ENCODE results near the gene AGPS.

DNA sequence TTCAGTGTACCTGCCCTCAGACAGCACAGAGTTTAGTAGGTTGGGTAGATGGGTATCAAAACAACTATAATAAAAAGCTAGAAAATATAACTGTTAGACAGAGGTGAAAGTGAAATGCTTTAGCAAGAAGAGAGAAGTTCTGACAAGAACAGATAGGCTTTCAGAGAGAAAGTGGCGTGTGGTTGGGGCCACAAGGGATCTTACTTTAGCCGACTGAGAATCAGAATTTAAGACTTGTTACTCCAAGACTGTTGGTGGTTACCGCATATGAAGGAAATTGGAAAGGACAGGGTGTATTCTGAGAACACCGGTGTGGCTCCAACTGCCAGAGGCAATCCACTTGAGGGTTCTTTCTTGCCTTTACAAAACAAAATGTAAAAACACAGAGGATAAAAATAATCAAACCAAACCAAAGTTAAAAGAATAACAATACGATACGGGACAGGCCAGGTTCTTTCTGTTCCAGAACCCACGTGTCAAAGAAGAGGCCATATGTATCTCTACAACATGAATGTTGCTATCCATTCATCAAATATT lies 44.4 kb upstream of the AGPS start:
- TF ChIP-seq, protein P1, sequence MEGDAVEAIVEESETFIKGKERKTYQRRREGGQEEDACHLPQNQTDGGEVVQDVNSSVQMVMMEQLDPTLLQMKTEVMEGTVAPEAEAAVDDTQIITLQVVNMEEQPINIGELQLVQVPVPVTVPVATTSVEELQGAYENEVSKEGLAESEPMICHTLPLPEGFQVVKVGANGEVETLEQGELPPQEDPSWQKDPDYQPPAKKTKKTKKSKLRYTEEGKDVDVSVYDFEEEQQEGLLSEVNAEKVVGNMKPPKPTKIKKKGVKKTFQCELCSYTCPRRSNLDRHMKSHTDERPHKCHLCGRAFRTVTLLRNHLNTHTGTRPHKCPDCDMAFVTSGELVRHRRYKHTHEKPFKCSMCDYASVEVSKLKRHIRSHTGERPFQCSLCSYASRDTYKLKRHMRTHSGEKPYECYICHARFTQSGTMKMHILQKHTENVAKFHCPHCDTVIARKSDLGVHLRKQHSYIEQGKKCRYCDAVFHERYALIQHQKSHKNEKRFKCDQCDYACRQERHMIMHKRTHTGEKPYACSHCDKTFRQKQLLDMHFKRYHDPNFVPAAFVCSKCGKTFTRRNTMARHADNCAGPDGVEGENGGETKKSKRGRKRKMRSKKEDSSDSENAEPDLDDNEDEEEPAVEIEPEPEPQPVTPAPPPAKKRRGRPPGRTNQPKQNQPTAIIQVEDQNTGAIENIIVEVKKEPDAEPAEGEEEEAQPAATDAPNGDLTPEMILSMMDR (IDR thresholded peaks at IDR 0.05; ENCODE audit: insufficient read depth, low read length) = no peak
- TF ChIP-seq, protein P2, sequence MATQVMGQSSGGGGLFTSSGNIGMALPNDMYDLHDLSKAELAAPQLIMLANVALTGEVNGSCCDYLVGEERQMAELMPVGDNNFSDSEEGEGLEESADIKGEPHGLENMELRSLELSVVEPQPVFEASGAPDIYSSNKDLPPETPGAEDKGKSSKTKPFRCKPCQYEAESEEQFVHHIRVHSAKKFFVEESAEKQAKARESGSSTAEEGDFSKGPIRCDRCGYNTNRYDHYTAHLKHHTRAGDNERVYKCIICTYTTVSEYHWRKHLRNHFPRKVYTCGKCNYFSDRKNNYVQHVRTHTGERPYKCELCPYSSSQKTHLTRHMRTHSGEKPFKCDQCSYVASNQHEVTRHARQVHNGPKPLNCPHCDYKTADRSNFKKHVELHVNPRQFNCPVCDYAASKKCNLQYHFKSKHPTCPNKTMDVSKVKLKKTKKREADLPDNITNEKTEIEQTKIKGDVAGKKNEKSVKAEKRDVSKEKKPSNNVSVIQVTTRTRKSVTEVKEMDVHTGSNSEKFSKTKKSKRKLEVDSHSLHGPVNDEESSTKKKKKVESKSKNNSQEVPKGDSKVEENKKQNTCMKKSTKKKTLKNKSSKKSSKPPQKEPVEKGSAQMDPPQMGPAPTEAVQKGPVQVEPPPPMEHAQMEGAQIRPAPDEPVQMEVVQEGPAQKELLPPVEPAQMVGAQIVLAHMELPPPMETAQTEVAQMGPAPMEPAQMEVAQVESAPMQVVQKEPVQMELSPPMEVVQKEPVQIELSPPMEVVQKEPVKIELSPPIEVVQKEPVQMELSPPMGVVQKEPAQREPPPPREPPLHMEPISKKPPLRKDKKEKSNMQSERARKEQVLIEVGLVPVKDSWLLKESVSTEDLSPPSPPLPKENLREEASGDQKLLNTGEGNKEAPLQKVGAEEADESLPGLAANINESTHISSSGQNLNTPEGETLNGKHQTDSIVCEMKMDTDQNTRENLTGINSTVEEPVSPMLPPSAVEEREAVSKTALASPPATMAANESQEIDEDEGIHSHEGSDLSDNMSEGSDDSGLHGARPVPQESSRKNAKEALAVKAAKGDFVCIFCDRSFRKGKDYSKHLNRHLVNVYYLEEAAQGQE (IDR thresholded peaks at IDR 0.05; ENCODE audit: insufficient replicate concordance, low read depth) = no peak
